H1 (cell line): ENCODE data around the gene CALD1.

Experiments used
- CTCF ChIP-seq, 3 experiments: IDR thresholded peaks; 1 replicate in 2 of 3; 2 replicates in 1 of 3; pipeline versions ENCODE4 v1.5.1 to v1.6.1; 2011; ENCODE audit warnings: low read length in 3 of 3, mild to moderate bottlenecking in 3 of 3, inconsistent platforms in 2 of 3, low read depth in 1 of 3, moderate library complexity in 1 of 3; ENCODE audit not compliant: insufficient read depth in 1 of 3; ENCODE audit errors: control extremely low read depth in 1 of 3
- EGR1 ChIP-seq: IDR thresholded peaks from 2 replicates; pipeline ENCODE4 v1.6.1; 2011; ENCODE audit warnings: low read depth, low read length, borderline replicate concordance
- MAX ChIP-seq: IDR thresholded peaks from 2 replicates; pipeline ENCODE4 v1.6.1; 2012; ENCODE audit warnings: inconsistent platforms
- POLR2A ChIP-seq, 2 experiments: IDR thresholded peaks; 1 replicate in 1 of 2; 2 replicates in 1 of 2; pipeline ENCODE4 v1.6.1; 2011; ENCODE audit warnings: low read depth in 2 of 2, low read length in 2 of 2, mild to moderate bottlenecking in 2 of 2; ENCODE audit errors: control extremely low read depth in 1 of 2
- RFX5 ChIP-seq: IDR thresholded peaks from 2 replicates; pipeline ENCODE4 v1.6.1; 2011; ENCODE audit warnings: low read depth, low read length, improper control_type of control experiment, borderline replicate concordance
- ZNF274 ChIP-seq: IDR thresholded peaks from 2 replicates; pipeline ENCODE4 v1.7.0; 2012; ENCODE audit warnings: low read length, borderline replicate concordance; ENCODE audit errors: extremely low read depth

GRCh38 chr7:134802762-134803161 is 23.3 kb downstream of the CALD1 start:
- TF ChIP-seq RFX5 (no peak), ZNF274 (no peak), EGR1 (no peak), POLR2A (IDR thresholded peaks at IDR 0.05; ENCODE audit: control extremely low read depth in 1 of 2, low read depth in 2 of 2, low read length in 2 of 2) (no peak), MAX (no peak), CTCF (IDR thresholded peaks at IDR 0.05; ENCODE audit: control extremely low read depth in 1 of 3, insufficient read depth in 1 of 3, low read depth in 1 of 3, low read length in 3 of 3) (no peak)
